ENCODE results near the gene MKNK2. TPM values are rescaled to one million over a fixed set of nuclear protein-coding genes. Genes with fewer than 3 reads are reported as not detected.

The MKNK2 gene
- total and polyA plus RNA-seq, 4 donors = 22.2 to 66.0 (median 57.8) TPM

GRCh38 chr19:2058570-2059421, 7.8 kb upstream of the MKNK2 start:
- Histone ChIP-seq H3K4me3 (ENCODE audit: low read depth, low read length) (no peak overlapping the region), H3K27me3 (ENCODE audit: control insufficient read depth, insufficient read depth, low read length) (no peaks in the 10 kb centered on the region), H3K4me1 (ENCODE audit: control insufficient read depth, insufficient read depth, low read length) (peaks cover 70% of the 10 kb centered on the region), H3K9me3 (ENCODE audit: control insufficient read depth, insufficient read depth, low read length) (no peaks in the 10 kb centered on the region), H3K27ac (ENCODE audit: low read depth, low read length) (peak overlapping the region; percentile 97), H3K36me3 (ENCODE audit: control insufficient read depth, insufficient read depth, low read length) (peaks cover 4% of the 10 kb centered on the region)
- 93% methylated on average over 7 of the region's 27 CpGs for WGBS (ENCODE audit: insufficient coverage)
- no peak for DNase-seq (ENCODE audit: low read depth in 4 of 6, low spot score in 6 of 6)

DNA sequence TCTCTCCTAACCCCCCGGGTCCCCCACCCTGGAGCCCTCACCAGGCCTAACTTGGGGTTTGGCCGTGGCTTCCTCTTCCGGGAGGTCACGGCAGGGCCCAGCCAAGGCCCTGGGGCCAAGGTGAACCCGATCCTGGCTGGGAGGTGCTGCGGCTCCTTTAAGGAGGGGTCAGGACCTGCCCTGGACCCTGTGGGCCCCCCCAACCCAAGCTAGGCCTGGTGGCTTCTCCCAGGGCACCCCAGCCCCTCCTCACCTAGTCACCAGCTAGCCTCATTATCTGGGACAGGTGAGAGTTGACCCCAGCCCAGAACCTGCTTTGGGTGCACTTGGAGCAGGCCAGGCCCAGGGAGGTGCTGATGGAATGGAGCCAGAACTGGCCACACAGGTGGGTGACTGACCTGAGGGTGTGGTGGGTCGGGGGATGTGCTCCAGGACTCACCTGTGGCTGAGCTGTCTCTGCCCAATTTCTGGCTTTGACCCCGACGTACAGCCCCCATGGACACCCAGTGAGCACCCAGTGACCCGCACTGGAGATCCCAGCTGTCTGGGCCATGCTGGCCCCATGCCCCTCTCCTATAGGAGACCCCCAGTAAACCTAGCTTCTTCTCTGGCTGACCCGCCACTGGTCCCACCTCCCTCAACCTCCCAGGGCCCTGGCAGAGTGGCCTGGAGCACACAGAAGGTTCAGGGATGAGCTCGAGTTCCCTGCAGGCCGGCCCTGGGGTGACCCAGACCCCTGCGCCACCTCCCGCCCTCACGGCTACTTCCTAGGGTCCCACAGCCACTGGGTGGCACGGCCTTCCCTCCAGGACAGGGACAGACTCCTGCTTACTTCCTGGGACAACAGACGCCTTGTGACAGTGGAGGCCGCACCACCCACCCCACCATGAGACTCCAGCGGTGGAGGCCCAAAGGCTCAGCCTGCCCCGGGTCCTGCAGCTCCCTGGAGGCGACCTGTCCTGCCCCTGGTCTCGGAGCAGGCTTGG, 6.7 kb upstream of the MKNK2 start:
- peak overlapping the region; percentile 80 for H3K27ac ChIP-seq (ENCODE audit: low read depth, low read length)
- 87% methylated on average over 22 of the region's 23 CpGs for WGBS (ENCODE audit: insufficient coverage)

DNA sequence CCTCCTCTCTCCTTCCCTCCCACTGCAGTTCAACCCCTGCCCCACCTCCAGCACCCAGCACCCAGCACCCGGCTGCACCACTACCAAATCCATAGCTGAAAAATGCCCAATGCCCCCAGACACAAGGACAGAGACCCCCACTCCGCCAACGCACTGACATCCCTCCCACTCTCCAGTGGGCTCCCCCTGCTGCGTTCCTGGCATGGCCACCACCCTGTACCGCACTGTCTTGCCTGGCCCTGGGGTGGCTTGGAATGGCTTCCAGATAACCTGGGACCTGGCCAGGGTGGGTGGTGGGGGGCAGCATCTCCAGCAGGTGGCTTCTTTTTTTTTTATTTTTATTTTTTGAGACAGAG, 5.8 kb upstream of the MKNK2 start:
- Histone ChIP-seq H3K36me3 (ENCODE audit: control insufficient read depth, insufficient read depth, low read length) (peaks cover 4% of the 10 kb centered on the region), H3K4me3 (ENCODE audit: low read depth, low read length) (no peak overlapping the region), H3K27me3 (ENCODE audit: control insufficient read depth, insufficient read depth, low read length) (no peaks in the 10 kb centered on the region), H3K27ac (ENCODE audit: low read depth, low read length) (peak overlapping the region; percentile 80), H3K4me1 (ENCODE audit: control insufficient read depth, insufficient read depth, low read length) (peaks cover 64% of the 10 kb centered on the region), H3K9me3 (ENCODE audit: control insufficient read depth, insufficient read depth, low read length) (no peaks in the 10 kb centered on the region)
- 42% methylated on average over 4 of the region's 5 CpGs for WGBS (ENCODE audit: insufficient coverage)
- DNase-seq (ENCODE audit: low read depth in 4 of 6, low spot score in 6 of 6) = no peak

More for the DNA sequence above, 6.7 kb upstream of the MKNK2 start:
- no peak overlapping the region for H3K4me3 ChIP-seq (ENCODE audit: low read depth, low read length)
- H3K27me3 ChIP-seq (ENCODE audit: control insufficient read depth, insufficient read depth, low read length) = no peaks in the 10 kb centered on the region
- no peak for DNase-seq (ENCODE audit: low read depth in 4 of 6, low spot score in 6 of 6)
- H3K4me1 ChIP-seq (ENCODE audit: control insufficient read depth, insufficient read depth, low read length) = peaks cover 68% of the 10 kb centered on the region
- peaks cover 4% of the 10 kb centered on the region for H3K36me3 ChIP-seq (ENCODE audit: control insufficient read depth, insufficient read depth, low read length)
- no peaks in the 10 kb centered on the region for H3K9me3 ChIP-seq (ENCODE audit: control insufficient read depth, insufficient read depth, low read length)

DNA sequence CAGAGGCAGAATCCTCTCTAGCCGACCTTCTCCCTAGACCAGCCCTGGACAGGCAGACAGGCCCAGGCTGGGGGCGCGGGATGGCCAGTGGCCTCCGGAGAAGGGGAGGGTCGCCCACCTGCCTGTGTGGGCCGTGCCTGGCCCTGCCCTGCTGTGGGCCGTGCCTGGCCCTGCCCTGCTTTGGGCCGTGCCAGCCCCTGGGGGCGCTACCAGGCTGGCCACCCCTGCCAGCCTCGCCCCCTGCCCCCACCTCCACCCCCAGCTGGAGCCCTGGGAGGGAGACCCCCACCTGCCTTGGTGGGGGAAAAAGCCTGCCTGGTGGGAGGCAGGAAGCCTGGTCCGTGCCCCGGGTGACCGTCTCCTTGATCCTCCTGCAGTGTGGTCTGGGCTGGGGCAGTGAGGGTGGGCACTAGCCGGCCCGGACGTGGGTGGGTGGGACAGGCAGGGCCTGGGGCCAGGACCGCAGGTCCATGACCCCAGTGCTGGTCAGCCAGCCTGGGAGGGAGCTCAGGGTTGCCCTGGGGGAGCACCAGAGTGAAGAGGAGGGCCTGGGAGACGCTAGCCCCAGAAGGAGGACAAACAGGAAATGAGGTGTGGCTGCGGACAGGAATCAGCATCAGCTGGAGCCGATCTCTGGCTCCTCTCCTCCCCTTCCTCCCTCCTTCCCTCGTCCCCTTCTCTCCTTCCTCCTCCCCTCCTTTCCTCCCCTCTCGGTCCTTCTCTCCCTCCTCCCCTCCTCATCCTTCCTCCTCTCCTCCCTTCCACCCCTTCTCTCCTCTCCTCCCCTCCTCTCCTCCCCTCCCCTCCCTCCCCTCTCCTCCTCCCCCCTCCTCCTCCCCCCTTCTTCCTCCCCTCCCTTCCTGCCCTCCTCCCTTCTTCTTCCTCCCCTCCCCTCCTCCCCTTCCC, 5.1 kb upstream of the MKNK2 start:
- DNase-seq (ENCODE audit: low read depth in 4 of 6, low spot score in 6 of 6) = peak in 2 of 6 donors; percentile 69 to 71
- Histone ChIP-seq H3K9me3 (ENCODE audit: control insufficient read depth, insufficient read depth, low read length) (no peaks in the 10 kb centered on the region), H3K4me3 (ENCODE audit: low read depth, low read length) (peak overlapping the region; percentile 18), H3K27ac (ENCODE audit: low read depth, low read length) (peak overlapping the region; percentile 91), H3K27me3 (ENCODE audit: control insufficient read depth, insufficient read depth, low read length) (no peaks in the 10 kb centered on the region), H3K4me1 (ENCODE audit: control insufficient read depth, insufficient read depth, low read length) (peaks cover 66% of the 10 kb centered on the region), H3K36me3 (ENCODE audit: control insufficient read depth, insufficient read depth, low read length) (peaks cover 4% of the 10 kb centered on the region)
- 38% methylated on average over 16 of the region's 22 CpGs for WGBS (ENCODE audit: insufficient coverage)

DNA sequence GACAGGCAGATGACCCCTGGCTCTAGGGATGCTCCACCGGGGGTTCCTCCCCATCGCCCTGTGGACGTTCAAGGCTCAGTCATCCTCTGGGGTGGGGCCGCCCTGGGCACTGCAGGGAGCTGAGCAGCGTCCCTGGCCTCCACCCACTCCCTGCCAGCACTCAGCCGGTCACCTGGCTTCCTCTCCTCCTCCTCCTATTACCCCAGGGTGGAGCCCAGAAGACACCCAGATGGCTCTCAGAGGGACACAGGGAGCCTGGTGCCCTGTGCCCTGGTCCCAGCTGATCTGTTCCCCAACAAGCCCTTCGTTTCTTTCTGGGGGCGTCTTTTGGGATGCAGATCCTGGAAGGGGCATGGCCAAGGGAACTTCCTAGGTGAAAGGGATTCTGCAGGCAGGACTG, 3.7 kb upstream of the MKNK2 start:
- no peaks in the 10 kb centered on the region for H3K27me3 ChIP-seq (ENCODE audit: control insufficient read depth, insufficient read depth, low read length)
- H3K27ac ChIP-seq (ENCODE audit: low read depth, low read length) = no peak overlapping the region
- H3K36me3 ChIP-seq (ENCODE audit: control insufficient read depth, insufficient read depth, low read length) = peaks cover 4% of the 10 kb centered on the region
- no peak for DNase-seq (ENCODE audit: low read depth in 4 of 6, low spot score in 6 of 6)
- H3K9me3 ChIP-seq (ENCODE audit: control insufficient read depth, insufficient read depth, low read length) = no peaks in the 10 kb centered on the region
- H3K4me1 ChIP-seq (ENCODE audit: control insufficient read depth, insufficient read depth, low read length) = peaks cover 61% of the 10 kb centered on the region
- H3K4me3 ChIP-seq (ENCODE audit: low read depth, low read length) = no peak overlapping the region
- 78% methylated on average over 7 of the region's 8 CpGs for WGBS (ENCODE audit: insufficient coverage)

DNA sequence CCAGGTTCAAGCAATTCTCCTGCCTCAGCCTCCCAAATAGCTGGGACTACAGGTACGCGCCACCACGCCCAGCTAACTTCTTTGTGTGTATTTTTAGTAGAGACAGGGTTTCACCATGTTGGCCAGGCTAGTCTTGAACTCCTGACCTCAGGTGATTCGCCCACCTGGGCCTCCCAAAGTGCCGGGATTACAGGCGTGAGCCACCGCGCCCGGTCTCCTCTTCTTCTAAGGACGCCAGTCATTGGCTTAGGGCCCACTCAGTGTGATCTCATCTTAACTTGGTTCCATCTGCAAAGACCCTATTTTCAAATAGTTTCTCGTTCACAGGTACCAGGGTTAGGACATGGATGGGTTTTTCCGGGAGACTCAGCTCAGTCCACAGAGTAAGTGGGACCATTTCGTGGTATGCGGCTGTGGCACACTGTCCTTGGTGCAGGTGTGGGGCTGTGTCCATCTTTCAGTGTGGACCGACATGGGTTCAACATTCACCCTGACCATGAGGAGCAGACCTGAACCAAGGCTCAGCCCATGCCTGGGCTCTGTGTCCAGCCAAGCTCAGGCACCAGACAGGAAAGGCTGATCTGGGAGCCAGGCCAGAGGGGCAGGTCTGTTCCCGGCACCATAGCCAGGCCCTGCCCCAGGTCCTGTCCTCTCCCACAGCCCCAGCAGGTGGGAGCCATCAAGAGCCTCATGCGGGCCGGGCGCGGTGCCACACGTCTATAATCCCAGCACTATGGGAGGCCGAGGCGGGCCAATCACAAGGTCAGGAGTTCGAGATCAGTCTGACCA, 2.8 kb upstream of the MKNK2 start:
- Histone ChIP-seq H3K4me1 (ENCODE audit: control insufficient read depth, insufficient read depth, low read length) (peaks cover 61% of the 10 kb centered on the region), H3K36me3 (ENCODE audit: control insufficient read depth, insufficient read depth, low read length) (peaks cover 10% of the 10 kb centered on the region), H3K4me3 (ENCODE audit: low read depth, low read length) (no peak overlapping the region), H3K27me3 (ENCODE audit: control insufficient read depth, insufficient read depth, low read length) (no peaks in the 10 kb centered on the region), H3K9me3 (ENCODE audit: control insufficient read depth, insufficient read depth, low read length) (no peaks in the 10 kb centered on the region), H3K27ac (ENCODE audit: low read depth, low read length) (no peak overlapping the region)
- DNase-seq (ENCODE audit: low read depth in 4 of 6, low spot score in 6 of 6) = no peak
- 84% methylated on average over 20 of the region's 24 CpGs for WGBS (ENCODE audit: insufficient coverage)

DNA sequence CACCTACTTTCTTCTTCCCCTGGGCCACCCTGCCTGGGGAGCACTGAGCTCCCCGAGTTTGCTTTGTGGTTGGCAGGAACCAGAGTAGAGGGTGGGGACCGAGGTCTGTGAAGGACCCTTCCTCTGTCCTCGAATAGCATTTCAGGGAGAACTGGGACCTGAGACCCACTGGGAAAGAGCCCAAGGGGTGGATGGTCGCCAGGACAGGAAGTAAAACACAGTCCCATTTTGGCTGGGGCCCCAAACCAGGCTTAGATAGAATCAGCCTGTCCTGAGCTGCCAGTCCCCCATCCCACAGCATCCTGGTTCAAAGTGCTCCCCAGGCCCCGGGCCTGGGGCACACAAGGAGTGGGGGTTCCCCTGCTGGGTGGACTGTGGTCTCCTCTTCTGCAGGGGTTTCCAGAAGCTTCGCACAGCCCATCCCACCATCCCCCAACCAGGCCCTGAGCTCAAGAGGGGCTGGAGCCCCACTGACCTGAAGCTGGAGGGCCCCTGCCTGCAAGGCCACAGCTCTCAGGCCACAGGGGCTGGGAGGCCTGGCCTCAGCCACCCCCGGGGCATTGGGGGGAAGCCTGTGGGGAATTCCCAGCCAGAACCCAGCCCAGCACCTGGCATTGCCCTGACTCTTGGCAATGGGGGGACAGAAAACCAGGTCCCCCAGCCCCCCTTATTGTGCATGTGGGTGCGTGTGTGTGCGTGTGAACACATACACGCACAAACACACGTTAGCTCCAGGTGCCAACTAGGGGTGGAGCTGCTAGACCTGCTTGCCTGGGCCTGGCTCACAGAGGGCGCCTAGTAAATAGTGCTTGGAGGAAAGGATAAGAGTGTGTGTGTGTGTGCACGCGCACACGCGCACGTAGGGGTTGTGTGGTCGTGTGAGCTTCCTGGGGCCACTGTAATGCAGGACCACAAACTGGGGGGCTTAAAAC, 995 bp upstream of the MKNK2 start:
- DNase-seq (ENCODE audit: low read depth in 4 of 6, low spot score in 6 of 6) = peak in 1 of 6 donors; percentile 56
- peak overlapping the region; percentile 45 for H3K4me3 ChIP-seq (ENCODE audit: low read depth, low read length)
- WGBS (ENCODE audit: insufficient coverage) = 82% methylated on average over 18 of the region's 18 CpGs

More for the DNA sequence above, 995 bp upstream of the MKNK2 start:
- Histone ChIP-seq H3K4me1 (ENCODE audit: control insufficient read depth, insufficient read depth, low read length) (peaks cover 61% of the 10 kb centered on the region), H3K27me3 (ENCODE audit: control insufficient read depth, insufficient read depth, low read length) (no peaks in the 10 kb centered on the region), H3K9me3 (ENCODE audit: control insufficient read depth, insufficient read depth, low read length) (no peaks in the 10 kb centered on the region), H3K27ac (ENCODE audit: low read depth, low read length) (peak overlapping the region; percentile 84), H3K36me3 (ENCODE audit: control insufficient read depth, insufficient read depth, low read length) (peaks cover 27% of the 10 kb centered on the region)
